ENCODE results near the gene EP400. TPM values are rescaled to one million over a fixed set of nuclear protein-coding genes. Genes with fewer than 3 reads are reported as not detected.
"Not testable (repeated sequence)": the region's sequence is repeated elsewhere in the genome, so short reads cannot be mapped to it uniquely, and the experiment has no call there.

The EP400 gene
- total and polyA plus RNA-seq, 5 donors = 10.1 to 21.6 (median 16.5) TPM

- Histone ChIP-seq H3K9me3 (ENCODE audit: control insufficient read depth, low read length) (no peaks in the 10 kb centered on the region), H3K27me3 (ENCODE audit: control insufficient read depth, insufficient read depth) (no peaks in the 10 kb centered on the region), H3K4me1 (ENCODE audit: control insufficient read depth, insufficient read depth, low read length) (peaks cover 4% of the 10 kb centered on the region), H3K4me3 (ENCODE audit: low read length) (peak overlapping the region; percentile 70), H3K27ac (ENCODE audit: low read length) (peak overlapping the region; percentile 96)
- ATAC-seq = peak; percentile 94 to 96
- peak; percentile 91 to 97 (median 95) for DNase-seq
- intact Hi-C loops (cut with DNase I) = no loop called here
- WGBS = under 1% methylated on average over 84 of the region's 84 CpGs
These were observed 134.3 kb downstream of the EP400 start for GRCh38 chr12:132083941-132084620.

- H3K27ac ChIP-seq (ENCODE audit: low read length) = peak overlapping the region; percentile 96
- intact Hi-C loops (cut with DNase I) = no loop called here
- H3K4me3 ChIP-seq (ENCODE audit: low read length) = peak overlapping the region; percentile 70
- no peaks in the 10 kb centered on the region for H3K9me3 ChIP-seq (ENCODE audit: control insufficient read depth, low read length)
- 2% methylated on average over 49 of the region's 49 CpGs for WGBS
- H3K4me1 ChIP-seq (ENCODE audit: control insufficient read depth, insufficient read depth, low read length) = peaks cover 4% of the 10 kb centered on the region
- peak; percentile 82 to 91 (median 89) for DNase-seq
- no peaks in the 10 kb centered on the region for H3K27me3 ChIP-seq (ENCODE audit: control insufficient read depth, insufficient read depth)
- ATAC-seq = peak; percentile 80 to 81
These were observed 135.0 kb downstream of the EP400 start for GRCh38 chr12:132084621-132085290.

- Histone ChIP-seq H3K9me3 (ENCODE audit: control insufficient read depth, low read length) (no peaks in the 10 kb centered on the region), H3K4me1 (ENCODE audit: control insufficient read depth, insufficient read depth, low read length) (peaks cover 4% of the 10 kb centered on the region), H3K27me3 (ENCODE audit: control insufficient read depth, insufficient read depth) (no peaks in the 10 kb centered on the region), H3K27ac (ENCODE audit: low read length) (peak overlapping the region; percentile 15), H3K4me3 (ENCODE audit: low read length) (peak overlapping the region; percentile 70)
- DNase-seq (no peak), ATAC-seq (no peak)
- intact Hi-C loops (cut with DNase I) = no loop called here
- 32% methylated on average over 6 of the region's 6 CpGs for WGBS
These were observed 135.5 kb downstream of the EP400 start for GRCh38 chr12:132085291-132085635.

- Histone ChIP-seq H3K9me3 (ENCODE audit: control insufficient read depth, low read length) (no peaks in the 10 kb centered on the region), H3K4me3 (ENCODE audit: low read length) (no peak overlapping the region), H3K27me3 (ENCODE audit: control insufficient read depth, insufficient read depth) (no peaks in the 10 kb centered on the region), H3K27ac (ENCODE audit: low read length) (no peak overlapping the region), H3K4me1 (ENCODE audit: control insufficient read depth, insufficient read depth, low read length) (peaks cover 2% of the 10 kb centered on the region)
- ATAC-seq (no peak), DNase-seq (no peak)
- intact Hi-C loops (cut with DNase I) = no loop called here
- WGBS = 77% methylated on average over 4 of the region's 4 CpGs
These were observed 139.7 kb downstream of the EP400 start for GRCh38 chr12:132089407-132089910.

- intact Hi-C loops (cut with DNase I) = no loop called here
- H3K27me3 ChIP-seq (ENCODE audit: control insufficient read depth, insufficient read depth) = no peaks in the 10 kb centered on the region
- H3K27ac ChIP-seq (ENCODE audit: low read length) = no peak overlapping the region
- DNase-seq (no peak), ATAC-seq (no peak)
- H3K4me1 ChIP-seq (ENCODE audit: control insufficient read depth, insufficient read depth, low read length) = no peaks in the 10 kb centered on the region
- H3K9me3 ChIP-seq (ENCODE audit: control insufficient read depth, low read length) = no peaks in the 10 kb centered on the region
- H3K4me3 ChIP-seq (ENCODE audit: low read length) = no peak overlapping the region
- WGBS = 96% methylated on average over 16 of the region's 16 CpGs
These were observed 144.6 kb downstream of the EP400 start for GRCh38 chr12:132094269-132094891.

- ATAC-seq = no peak
- no peak for DNase-seq
- H3K27ac ChIP-seq (ENCODE audit: low read length) = no peak overlapping the region
- WGBS = 97% methylated on average over 11 of the region's 11 CpGs
- H3K4me1 ChIP-seq (ENCODE audit: control insufficient read depth, insufficient read depth, low read length) = no peaks in the 10 kb centered on the region
- intact Hi-C loops (cut with DNase I) = no loop called here
- no peak overlapping the region for H3K4me3 ChIP-seq (ENCODE audit: low read length)
- no peaks in the 10 kb centered on the region for H3K9me3 ChIP-seq (ENCODE audit: control insufficient read depth, low read length)
- no peaks in the 10 kb centered on the region for H3K27me3 ChIP-seq (ENCODE audit: control insufficient read depth, insufficient read depth)
These were observed 146.0 kb downstream of the EP400 start for GRCh38 chr12:132095520-132096409.

GRCh38 chr12:132099739-132100138 is 150.0 kb downstream of the EP400 start:
- H3K27ac ChIP-seq (ENCODE audit: low read length) = no peak overlapping the region
- H3K4me1 ChIP-seq (ENCODE audit: control insufficient read depth, insufficient read depth, low read length) = no peaks in the 10 kb centered on the region
- no peak for DNase-seq
- intact Hi-C loops (cut with DNase I) = no loop called here
- no peaks in the 10 kb centered on the region for H3K9me3 ChIP-seq (ENCODE audit: control insufficient read depth, low read length)
- no peaks in the 10 kb centered on the region for H3K27me3 ChIP-seq (ENCODE audit: control insufficient read depth, insufficient read depth)
- ATAC-seq = no peak
- 89% methylated on average over 12 of the region's 12 CpGs for WGBS
- H3K4me3 ChIP-seq (ENCODE audit: low read length) = no peak overlapping the region

GRCh38 chr12:132100306-132101065 is 150.7 kb downstream of the EP400 start:
- no peak for DNase-seq
- ATAC-seq = peak in 1 of 2 donors; percentile 45
- intact Hi-C loops (cut with DNase I) = no loop called here
- Histone ChIP-seq H3K27ac (ENCODE audit: low read length) (no peak overlapping the region), H3K27me3 (ENCODE audit: control insufficient read depth, insufficient read depth) (no peaks in the 10 kb centered on the region), H3K9me3 (ENCODE audit: control insufficient read depth, low read length) (no peaks in the 10 kb centered on the region), H3K4me3 (ENCODE audit: low read length) (no peak overlapping the region), H3K4me1 (ENCODE audit: control insufficient read depth, insufficient read depth, low read length) (no peaks in the 10 kb centered on the region)
- 94% methylated on average over 13 of the region's 13 CpGs for WGBS

- no peak for ATAC-seq
- WGBS = 95% methylated on average over 9 of the region's 9 CpGs
- no peaks in the 10 kb centered on the region for H3K4me1 ChIP-seq (ENCODE audit: control insufficient read depth, insufficient read depth, low read length)
These were observed 152.6 kb downstream of the EP400 start for GRCh38 chr12:132102297-132102696.

GRCh38 chr12:132103072-132103471 is 153.3 kb downstream of the EP400 start:
- H3K27me3 ChIP-seq (ENCODE audit: control insufficient read depth, insufficient read depth); intact Hi-C loops (cut with DNase I); H3K4me3 ChIP-seq (ENCODE audit: low read length); H3K4me1 ChIP-seq (ENCODE audit: control insufficient read depth, insufficient read depth, low read length); H3K27ac ChIP-seq (ENCODE audit: low read length); ATAC-seq; DNase-seq; H3K9me3 ChIP-seq (ENCODE audit: control insufficient read depth, low read length): not testable (repeated sequence)
- 68% methylated on average over 14 of the region's 14 CpGs for WGBS

More at GRCh38 chr12:132102297-132102696, 152.6 kb downstream of the EP400 start:
- no peak for DNase-seq
- Histone ChIP-seq H3K9me3 (ENCODE audit: control insufficient read depth, low read length) (no peaks in the 10 kb centered on the region), H3K4me3 (ENCODE audit: low read length) (no peak overlapping the region), H3K27ac (ENCODE audit: low read length) (no peak overlapping the region), H3K27me3 (ENCODE audit: control insufficient read depth, insufficient read depth) (no peaks in the 10 kb centered on the region)
- intact Hi-C loops (cut with DNase I) = no loop called here
